ENCODE results near the gene NPHP4. TPM values are rescaled to one million over a fixed set of nuclear protein-coding genes. Genes with fewer than 3 reads are reported as not detected.

NPHP4 gene
- total and polyA plus RNA-seq, 10 of the 15 experiments (the other 5 are each of a cell fraction or from before 2014, with no cell fraction given), result 0.16 to 10.5 (median 3.1) TPM

- TF ChIP-seq, protein P1, sequence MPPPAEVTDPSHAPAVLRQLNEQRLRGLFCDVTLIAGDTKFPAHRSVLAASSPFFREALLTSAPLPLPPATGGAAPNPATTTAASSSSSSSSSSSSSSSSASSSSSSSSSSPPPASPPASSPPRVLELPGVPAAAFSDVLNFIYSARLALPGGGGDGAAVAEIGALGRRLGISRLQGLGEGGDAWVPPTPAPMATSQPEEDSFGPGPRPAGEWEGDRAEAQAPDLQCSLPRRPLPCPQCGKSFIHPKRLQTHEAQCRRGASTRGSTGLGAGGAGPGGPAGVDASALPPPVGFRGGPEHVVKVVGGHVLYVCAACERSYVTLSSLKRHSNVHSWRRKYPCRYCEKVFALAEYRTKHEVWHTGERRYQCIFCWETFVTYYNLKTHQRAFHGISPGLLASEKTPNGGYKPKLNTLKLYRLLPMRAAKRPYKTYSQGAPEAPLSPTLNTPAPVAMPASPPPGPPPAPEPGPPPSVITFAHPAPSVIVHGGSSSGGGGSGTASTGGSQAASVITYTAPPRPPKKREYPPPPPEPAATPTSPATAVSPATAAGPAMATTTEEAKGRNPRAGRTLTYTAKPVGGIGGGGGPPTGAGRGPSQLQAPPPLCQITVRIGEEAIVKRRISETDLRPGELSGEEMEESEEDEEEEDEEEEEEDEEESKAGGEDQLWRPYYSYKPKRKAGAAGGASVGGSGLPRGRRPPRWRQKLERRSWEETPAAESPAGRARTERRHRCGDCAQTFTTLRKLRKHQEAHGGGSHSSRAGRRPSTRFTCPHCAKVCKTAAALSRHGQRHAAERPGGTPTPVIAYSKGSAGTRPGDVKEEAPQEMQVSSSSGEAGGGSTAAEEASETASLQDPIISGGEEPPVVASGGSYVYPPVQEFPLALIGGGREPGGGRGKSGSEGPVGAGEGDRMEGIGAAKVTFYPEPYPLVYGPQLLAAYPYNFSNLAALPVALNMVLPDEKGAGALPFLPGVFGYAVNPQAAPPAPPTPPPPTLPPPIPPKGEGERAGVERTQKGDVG (CRISPR knock-in tag; IDR thresholded peaks at IDR 0.05), result no peak
- no peak for TF ChIP-seq STAT3 (IDR thresholded peaks at IDR 0.05; ENCODE audit: low read depth, low read length)
- TF ChIP-seq MEF2A (IDR thresholded peaks at IDR 0.05; ENCODE audit: insufficient read depth, low read depth, low read length), result no peak
- TF ChIP-seq CREB1 (IDR thresholded peaks at IDR 0.05; ENCODE audit: low read depth), result no peak
These were observed 119.3 kb downstream of the NPHP4 start (continued) for GRCh38 chr1:5872886-5873285.

DNA sequence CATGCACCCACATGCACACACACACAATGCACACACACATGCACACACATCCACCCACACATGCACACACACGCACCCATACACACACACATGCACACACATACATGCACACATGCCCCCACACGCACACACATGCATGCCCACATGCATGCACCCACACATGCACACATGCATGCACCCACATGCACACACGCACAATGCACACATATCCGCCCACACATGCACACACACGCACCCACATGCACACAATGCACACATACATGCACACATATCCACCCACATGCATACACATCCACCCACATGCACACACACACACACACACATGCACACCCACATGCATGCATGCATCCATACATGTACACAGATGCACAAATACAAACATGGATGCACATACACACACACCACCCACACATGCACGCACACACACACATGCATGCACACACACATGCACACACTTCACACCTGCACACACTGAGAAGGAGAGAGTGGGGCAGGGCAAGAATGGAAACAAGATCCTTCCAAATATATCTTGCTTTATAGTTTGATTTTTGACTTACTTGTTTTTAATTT lies 123.2 kb downstream of the NPHP4 start:
- H4K20me1 ChIP-seq (ENCODE audit: control insufficient read depth, insufficient read depth), result no peaks in the 10 kb centered on the region
- no peak for ATAC-seq
- no peak overlapping the region for H2AFZ ChIP-seq (ENCODE audit: control insufficient read depth, low read depth, low read length)
- POLR2A ChIA-PET, result no interaction called here
- DNase-seq (ENCODE audit: low read depth, low spot score), result no peak
- TF ChIP-seq BCL3 (IDR thresholded peaks at IDR 0.05; ENCODE audit: borderline replicate concordance, insufficient read depth, low read depth, low read length, poor library complexity, severe bottlenecking) (peak; percentile 11), SIX5 (IDR thresholded peaks at IDR 0.05; ENCODE audit: low read depth, low read length, severe bottlenecking) (no peak)
- TF ChIP-seq, protein P2, sequence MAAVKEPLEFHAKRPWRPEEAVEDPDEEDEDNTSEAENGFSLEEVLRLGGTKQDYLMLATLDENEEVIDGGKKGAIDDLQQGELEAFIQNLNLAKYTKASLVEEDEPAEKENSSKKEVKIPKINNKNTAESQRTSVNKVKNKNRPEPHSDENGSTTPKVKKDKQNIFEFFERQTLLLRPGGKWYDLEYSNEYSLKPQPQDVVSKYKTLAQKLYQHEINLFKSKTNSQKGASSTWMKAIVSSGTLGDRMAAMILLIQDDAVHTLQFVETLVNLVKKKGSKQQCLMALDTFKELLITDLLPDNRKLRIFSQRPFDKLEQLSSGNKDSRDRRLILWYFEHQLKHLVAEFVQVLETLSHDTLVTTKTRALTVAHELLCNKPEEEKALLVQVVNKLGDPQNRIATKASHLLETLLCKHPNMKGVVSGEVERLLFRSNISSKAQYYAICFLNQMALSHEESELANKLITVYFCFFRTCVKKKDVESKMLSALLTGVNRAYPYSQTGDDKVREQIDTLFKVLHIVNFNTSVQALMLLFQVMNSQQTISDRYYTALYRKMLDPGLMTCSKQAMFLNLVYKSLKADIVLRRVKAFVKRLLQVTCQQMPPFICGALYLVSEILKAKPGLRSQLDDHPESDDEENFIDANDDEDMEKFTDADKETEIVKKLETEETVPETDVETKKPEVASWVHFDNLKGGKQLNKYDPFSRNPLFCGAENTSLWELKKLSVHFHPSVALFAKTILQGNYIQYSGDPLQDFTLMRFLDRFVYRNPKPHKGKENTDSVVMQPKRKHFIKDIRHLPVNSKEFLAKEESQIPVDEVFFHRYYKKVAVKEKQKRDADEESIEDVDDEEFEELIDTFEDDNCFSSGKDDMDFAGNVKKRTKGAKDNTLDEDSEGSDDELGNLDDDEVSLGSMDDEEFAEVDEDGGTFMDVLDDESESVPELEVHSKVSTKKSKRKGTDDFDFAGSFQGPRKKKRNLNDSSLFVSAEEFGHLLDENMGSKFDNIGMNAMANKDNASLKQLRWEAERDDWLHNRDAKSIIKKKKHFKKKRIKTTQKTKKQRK (IDR thresholded peaks at IDR 0.05; ENCODE audit: low read depth, low read length), result no peak
- no peak overlapping the region for H3K4me2 ChIP-seq (ENCODE audit: control insufficient read depth, insufficient read depth)
- intact Hi-C loops (cut with micrococcal nuclease; ENCODE audit: unreplicated experiment), result no loop called here
- H3K27me3 ChIP-seq (replicated peaks in 1 of 2; ENCODE audit: control insufficient read depth in 2 of 2, insufficient read depth in 2 of 2, low read length in 1 of 2), result no peaks in the 10 kb centered on the region
- no peaks in the 10 kb centered on the region for H3K4me1 ChIP-seq (ENCODE audit: control insufficient read depth, insufficient read depth, low read length)
- H3K27ac ChIP-seq (ENCODE audit: control insufficient read depth, insufficient read depth), result no peak overlapping the region
- CTCF ChIA-PET, result no interaction called here
- BruUV-seq (replicated peaks), result no TSS peak
- WGBS (ENCODE audit: insufficient coverage, insufficient replicate concordance, low lambda C conversion rate, missing lambda C conversion rate), result 88% methylated on average over 6 of the region's 6 CpGs
- H3K36me3 ChIP-seq (ENCODE audit: control insufficient read depth in 2 of 2, insufficient read depth in 2 of 2, low read length in 1 of 2), result no peaks in the 10 kb centered on the region; a peak in 1 of 4 replicates
- H3K79me2 ChIP-seq (ENCODE audit: control insufficient read depth, insufficient read depth, low read length), result no peaks in the 10 kb centered on the region
- no peaks in the 10 kb centered on the region; the same call in 2 of the 3 replicates for H3K9me3 ChIP-seq (replicated peaks; ENCODE audit: control insufficient read depth, insufficient read depth, low read length)
- H3K4me3 ChIP-seq, result no peak overlapping the region
- SMC1A ChIA-PET (ENCODE audit: uncharacterized antibody, unreplicated experiment), result no interaction called here
- in situ Hi-C loops (cut with MboI), result no loop called here
- FAIRE-seq, result no peak
- RAD21 ChIA-PET (ENCODE audit: unreplicated experiment), result no interaction called here
- no peak overlapping the region for H3K9ac ChIP-seq (ENCODE audit: control insufficient read depth, insufficient read depth, low read length)

Measured in GM12878 (cell line).